ENCODE data around the gene SLC5A10.
A peak's percentile ranks its signal among the peaks of the same experiment; 100 is the strongest.

Gene SLC5A10

DNA sequence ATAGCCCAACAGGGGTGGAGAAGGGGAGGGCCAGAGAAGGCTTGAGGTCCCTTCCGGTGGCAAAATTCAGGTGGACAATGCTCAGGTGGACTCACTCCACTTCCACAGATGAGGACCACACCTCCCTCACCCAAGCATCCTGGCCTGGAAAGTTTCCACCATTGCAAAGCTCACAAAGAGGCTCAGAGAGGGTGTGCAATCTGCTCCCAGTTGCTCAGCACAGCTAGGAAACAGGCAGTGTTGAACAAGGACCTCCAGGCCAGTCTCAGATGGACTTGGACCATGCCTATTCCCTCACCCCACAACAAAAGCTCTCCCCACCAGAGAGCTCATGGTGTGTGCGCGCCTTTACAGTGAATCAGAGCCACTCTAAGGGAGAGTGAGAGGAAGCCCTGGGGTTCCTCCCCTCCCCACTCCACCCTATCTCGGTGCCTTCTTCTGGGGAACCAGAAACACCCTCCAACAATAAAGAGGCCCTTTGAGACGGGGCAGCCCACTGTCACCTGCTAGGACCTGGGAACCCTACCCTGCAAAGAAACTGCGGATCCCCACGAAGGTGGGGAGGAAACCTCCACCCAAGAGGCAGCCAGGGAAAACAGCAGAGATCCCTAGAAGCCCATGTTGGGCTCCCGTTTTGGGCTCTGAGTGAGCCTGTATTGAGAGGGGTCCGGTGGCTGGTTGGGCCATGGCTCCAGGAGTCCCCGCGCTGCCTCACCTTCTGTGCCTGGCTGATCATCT is 51.0 kb downstream of the SLC5A10 start:
- Histone ChIP-seq H3K36me3 (replicated peaks in 1 of 2; ENCODE audit: control insufficient read depth in 2 of 2, insufficient read depth in 2 of 2, low read length in 2 of 2) (peaks cover 0 to 5% of the 10 kb centered on the region in 2 donors), H3K18ac (ENCODE audit: low read length) (peak overlapping the region; percentile 97), H3K4me3 (ENCODE audit: low read length in 2 of 2) (peak overlapping the region in 1 of 2 donors; percentile 90), H2BK15ac (ENCODE audit: low read length) (peak overlapping the region; percentile 91), H2BK120ac (ENCODE audit: low read depth, low read length) (peak overlapping the region; percentile 93), H2BK12ac (ENCODE audit: low read length) (peak overlapping the region; percentile 96), H4K8ac (ENCODE audit: low read depth, low read length) (peak overlapping the region; percentile 94), H3K9me3 (replicated peaks in 1 of 2; ENCODE audit: control insufficient read depth in 2 of 2, insufficient read depth in 1 of 2, low read depth in 1 of 2, low read length in 2 of 2) (peaks cover 1 to 7% of the 10 kb centered on the region in 2 donors), H3K14ac (ENCODE audit: low read length) (no peak overlapping the region), H2AK5ac (ENCODE audit: low read depth, low read length) (peak overlapping the region; percentile 88), H2BK5ac (ENCODE audit: low read length) (no peak overlapping the region), H3K4ac (ENCODE audit: low read length) (no peak overlapping the region), H3K4me1 (ENCODE audit: control insufficient read depth in 2 of 2, insufficient read depth in 1 of 2, low read depth in 1 of 2, low read length in 2 of 2) (peaks cover 8 to 26% of the 10 kb centered on the region in 2 donors), H3K79me1 (ENCODE audit: low read depth, low read length) (peaks cover 16% of the 10 kb centered on the region), H3K4me2 (ENCODE audit: insufficient read depth, low read length, poor library complexity, severe bottlenecking) (peak overlapping the region; percentile 90), H3K27me3 (ENCODE audit: control insufficient read depth in 3 of 3, insufficient read depth in 3 of 3, low read depth in 1 of 3, low read length in 3 of 3) (peaks cover 0 to 71% (median 0%) of the 10 kb centered on the region in 3 experiments), H3K9ac (ENCODE audit: low read depth, low read length, poor library complexity) (peak overlapping the region; percentile 97), H3K27ac (replicated peaks; ENCODE audit: low read length) (no peak overlapping the region), H4K91ac (ENCODE audit: low read depth, low read length, poor library complexity) (peak overlapping the region; percentile 76), H3K23ac (ENCODE audit: low read depth, low read length, poor library complexity) (peak overlapping the region; percentile 89), H2AFZ (ENCODE audit: low read length) (no peak overlapping the region)
- no peak for DNase-seq (ENCODE audit: low spot score)
- no CpG with 5 or more reads among the region's 11 CpGs for WGBS, 2 donors (ENCODE audit: extremely low coverage in 2 of 2, insufficient read length in 2 of 2, insufficient replicate concordance in 1 of 2)

- peak overlapping the region; percentile 88 for H2AK5ac ChIP-seq (ENCODE audit: low read depth, low read length)
- no peak overlapping the region for H3K4ac ChIP-seq (ENCODE audit: low read length)
- H3K9ac ChIP-seq (ENCODE audit: low read depth, low read length, poor library complexity), result peak overlapping the region; percentile 97
- peak overlapping the region; percentile 89 for H3K23ac ChIP-seq (ENCODE audit: low read depth, low read length, poor library complexity)
- H3K36me3 ChIP-seq (replicated peaks in 1 of 2; ENCODE audit: control insufficient read depth in 2 of 2, insufficient read depth in 2 of 2, low read length in 2 of 2), result peaks cover 0 to 5% of the 10 kb centered on the region in 2 donors
- peak overlapping the region; percentile 66 for H2AFZ ChIP-seq (ENCODE audit: low read length)
- H4K91ac ChIP-seq (ENCODE audit: low read depth, low read length, poor library complexity), result peak overlapping the region; percentile 76
- peak overlapping the region; percentile 91 for H2BK15ac ChIP-seq (ENCODE audit: low read length)
- H3K4me1 ChIP-seq (ENCODE audit: control insufficient read depth in 2 of 2, insufficient read depth in 1 of 2, low read depth in 1 of 2, low read length in 2 of 2), result peaks cover 8 to 26% of the 10 kb centered on the region in 2 donors
- peak overlapping the region; percentile 96 for H2BK12ac ChIP-seq (ENCODE audit: low read length)
- H3K27me3 ChIP-seq (ENCODE audit: control insufficient read depth in 3 of 3, insufficient read depth in 3 of 3, low read depth in 1 of 3, low read length in 3 of 3), result peaks cover 0 to 71% (median 0%) of the 10 kb centered on the region in 3 experiments
- H3K27ac ChIP-seq (replicated peaks; ENCODE audit: low read length), result peak overlapping the region; percentile 13
- WGBS, 2 donors (ENCODE audit: extremely low coverage in 2 of 2, insufficient read length in 2 of 2, insufficient replicate concordance in 1 of 2), result no CpG with 5 or more reads among the region's 73 CpGs
- H3K4me2 ChIP-seq (ENCODE audit: insufficient read depth, low read length, poor library complexity, severe bottlenecking), result peak overlapping the region; percentile 90
- peak overlapping the region in 1 of 2 donors; percentile 90 for H3K4me3 ChIP-seq (ENCODE audit: low read length in 2 of 2)
- DNase-seq (ENCODE audit: low spot score), result peak; percentile 29
- H4K8ac ChIP-seq (ENCODE audit: low read depth, low read length), result peak overlapping the region; percentile 94
- peaks cover 1 to 7% of the 10 kb centered on the region in 2 donors for H3K9me3 ChIP-seq (replicated peaks in 1 of 2; ENCODE audit: control insufficient read depth in 2 of 2, insufficient read depth in 1 of 2, low read depth in 1 of 2, low read length in 2 of 2)
- H2BK120ac ChIP-seq (ENCODE audit: low read depth, low read length), result peak overlapping the region; percentile 93
- H2BK5ac ChIP-seq (ENCODE audit: low read length), result no peak overlapping the region
- peaks cover 16% of the 10 kb centered on the region for H3K79me1 ChIP-seq (ENCODE audit: low read depth, low read length)
- peak overlapping the region; percentile 97 for H3K18ac ChIP-seq (ENCODE audit: low read length)
- no peak overlapping the region for H3K14ac ChIP-seq (ENCODE audit: low read length)
Observed at GRCh38 chr17:19003543-19004420, 51.8 kb downstream of the SLC5A10 start.

GRCh38 chr17:19004421-19005136 is 52.6 kb downstream of the SLC5A10 start, which contains the start of gene FAM83G:
FAM83G (minus strand) TSS chr17:19004764; CDS start chr17:19004041, 723 bp downstream.
- H2BK5ac ChIP-seq (ENCODE audit: low read length), result peak within 1 kb of the TSS; percentile 57
- peak within 1 kb of the TSS; percentile 97 for H3K18ac ChIP-seq (ENCODE audit: low read length)
- H3K9me3 ChIP-seq (replicated peaks in 1 of 2; ENCODE audit: control insufficient read depth in 2 of 2, insufficient read depth in 1 of 2, low read depth in 1 of 2, low read length in 2 of 2), result peaks cover 1 to 7% of the 10 kb centered on the region in 2 donors
- peaks cover 0 to 70% (median 0%) of the 10 kb centered on the region in 3 experiments for H3K27me3 ChIP-seq (ENCODE audit: control insufficient read depth in 3 of 3, insufficient read depth in 3 of 3, low read depth in 1 of 3, low read length in 3 of 3)
- peak within 1 kb of the TSS; percentile 96 for H2BK12ac ChIP-seq (ENCODE audit: low read length)
- WGBS, 2 donors (ENCODE audit: extremely low coverage in 2 of 2, insufficient read length in 2 of 2, insufficient replicate concordance in 1 of 2), result no CpG with 5 or more reads among the region's 67 CpGs
- H2BK15ac ChIP-seq (ENCODE audit: low read length), result peak within 1 kb of the TSS; percentile 91
- peak within 1 kb of the TSS; percentile 66 for H3K23ac ChIP-seq (ENCODE audit: low read depth, low read length, poor library complexity)
- H3K14ac ChIP-seq (ENCODE audit: low read length), result peak within 1 kb of the TSS; percentile 21
- H3K79me1 ChIP-seq (ENCODE audit: low read depth, low read length), result peaks cover 14% of the 10 kb centered on the region
- peak; percentile 32 for DNase-seq (ENCODE audit: low spot score)
- H3K4me2 ChIP-seq (ENCODE audit: insufficient read depth, low read length, poor library complexity, severe bottlenecking), result peak within 1 kb of the TSS; percentile 90
- H3K9ac ChIP-seq (ENCODE audit: low read depth, low read length, poor library complexity), result peak within 1 kb of the TSS; percentile 97
- peak within 1 kb of the TSS; percentile 84 for H4K8ac ChIP-seq (ENCODE audit: low read depth, low read length)
- peak within 1 kb of the TSS; percentile 99 for H3K4ac ChIP-seq (ENCODE audit: low read length)
- H3K36me3 ChIP-seq (replicated peaks in 1 of 2; ENCODE audit: control insufficient read depth in 2 of 2, insufficient read depth in 2 of 2, low read length in 2 of 2), result peaks cover 0 to 5% of the 10 kb centered on the region in 2 donors
- peak within 1 kb of the TSS; percentile 66 for H2AFZ ChIP-seq (ENCODE audit: low read length)
- H3K4me3 ChIP-seq (ENCODE audit: low read length in 2 of 2), result peak within 1 kb of the TSS; percentile 15 to 90
- peaks cover 8 to 26% of the 10 kb centered on the region in 2 donors for H3K4me1 ChIP-seq (ENCODE audit: control insufficient read depth in 2 of 2, insufficient read depth in 1 of 2, low read depth in 1 of 2, low read length in 2 of 2)
- H3K27ac ChIP-seq (replicated peaks; ENCODE audit: low read length), result peak within 1 kb of the TSS; percentile 13
- H2BK120ac ChIP-seq (ENCODE audit: low read depth, low read length), result peak within 1 kb of the TSS; percentile 93
- peak within 1 kb of the TSS; percentile 76 for H4K91ac ChIP-seq (ENCODE audit: low read depth, low read length, poor library complexity)
- H2AK5ac ChIP-seq (ENCODE audit: low read depth, low read length), result peak within 1 kb of the TSS; percentile 99

Measured in neuronal stem cell (in vitro differentiated cells).